Epithelial cell of prostate (primary cell): ENCODE measurements around the gene PDE7B.

Experiments used
- DNase-seq: peaks from one replicate; pipeline ENCODE4 v3.0.0-alpha.2; 2011; ENCODE audit warnings: low read depth, low spot score
- H3K27ac ChIP-seq: fragments of 450-650 bp; 2 replicates; pipeline ENCODE4 v1.5.1; 2017; ENCODE audit warnings: mild to moderate bottlenecking

Gene PDE7B

DNA sequence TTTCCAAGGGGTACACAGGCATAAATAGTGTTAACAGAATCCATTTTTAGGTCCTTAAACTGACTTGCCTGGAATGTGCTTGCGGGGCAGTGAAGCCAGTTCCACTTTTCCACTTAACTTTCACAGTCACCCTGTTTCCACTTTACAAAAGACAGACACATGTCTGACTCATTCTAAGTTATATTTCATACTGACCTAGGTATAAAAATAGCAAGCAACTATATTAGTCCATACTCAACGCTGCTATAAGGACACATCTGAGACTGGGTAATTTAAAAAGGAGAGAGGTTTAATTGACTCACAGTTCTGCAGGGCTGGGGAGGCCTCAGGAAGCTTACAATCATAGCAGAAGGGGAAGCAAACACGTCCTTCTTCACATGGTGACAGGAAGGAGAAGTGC is 310.4 kb downstream of the PDE7B start:
- no peak for DNase-seq
- no peak overlapping the region for H3K27ac ChIP-seq

DNA sequence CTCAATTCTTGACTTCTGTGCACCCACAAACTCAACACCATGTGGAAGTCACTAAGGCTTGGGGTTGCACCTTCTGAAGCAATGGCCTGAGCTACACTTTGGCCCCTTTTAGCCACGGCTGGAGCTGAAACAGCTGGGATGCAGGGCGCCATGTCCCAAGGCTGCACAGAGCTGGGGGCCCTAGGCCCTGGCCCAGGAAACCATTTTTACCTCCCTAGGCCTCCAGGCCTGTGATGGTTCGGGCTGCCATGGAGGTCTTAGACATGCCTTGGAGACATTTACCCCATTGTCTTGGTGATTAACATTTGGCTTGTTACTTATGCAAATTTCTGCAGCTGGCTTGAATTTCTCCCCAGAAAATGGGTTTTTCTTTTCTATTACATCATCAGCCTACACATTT is 311.8 kb downstream of the PDE7B start:
- DNase-seq, result no peak
- no peak overlapping the region for H3K27ac ChIP-seq

DNA sequence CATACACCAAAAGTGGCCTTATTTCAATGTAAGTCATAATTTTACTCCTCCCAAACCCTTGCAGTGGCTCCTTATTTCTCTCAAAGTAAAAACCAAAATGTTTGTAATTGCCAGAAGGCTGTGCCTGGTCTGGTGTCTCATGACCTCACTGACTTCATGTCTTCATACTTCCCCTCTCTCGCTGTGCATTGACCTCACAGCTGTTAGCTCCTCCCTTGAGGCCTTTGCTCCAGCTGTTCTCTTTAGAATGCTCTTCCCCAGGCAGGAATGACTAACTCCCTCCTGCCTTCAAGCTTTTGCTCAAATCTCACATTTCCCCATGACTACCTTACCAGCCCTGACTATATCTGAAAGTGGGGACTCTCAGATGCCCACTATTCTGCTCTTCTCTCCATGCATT is 315.3 kb downstream of the PDE7B start:
- DNase-seq, result no peak
- no peak overlapping the region for H3K27ac ChIP-seq

DNA sequence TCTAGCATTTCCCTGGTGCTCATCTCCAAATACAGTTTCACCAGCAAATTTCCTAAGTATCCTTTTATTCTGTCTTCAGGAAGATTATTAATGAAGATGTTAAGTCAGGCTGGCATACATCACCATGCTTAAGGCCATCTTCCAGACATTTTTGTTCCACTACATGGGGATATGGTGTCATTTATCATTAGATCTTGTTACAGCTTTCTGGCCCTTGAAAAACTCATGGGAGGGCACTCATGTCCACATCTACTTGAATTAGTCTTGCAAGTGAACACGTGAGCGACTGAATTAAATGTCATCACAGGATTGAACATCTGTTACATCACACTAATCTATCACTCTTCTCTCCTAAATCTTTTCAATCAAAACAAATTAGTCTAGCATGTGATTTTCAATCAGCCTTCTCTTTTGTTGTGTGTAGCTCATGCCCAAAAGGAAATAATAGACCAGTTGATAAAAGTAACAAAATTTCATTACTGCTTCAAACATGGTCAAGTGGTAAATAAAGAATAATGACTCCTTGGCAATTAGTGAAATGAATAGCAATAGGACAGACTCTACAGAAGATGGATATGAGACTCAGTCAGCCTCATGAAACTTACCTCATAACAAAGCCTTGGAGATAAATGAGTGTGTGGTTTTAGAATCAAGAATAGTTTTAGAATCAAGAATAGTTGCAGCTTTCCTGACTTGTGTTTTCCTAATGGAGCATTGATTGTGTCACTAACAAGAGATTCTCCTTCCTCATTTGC is 318.1 kb downstream of the PDE7B start:
- no peak overlapping the region for H3K27ac ChIP-seq

DNA sequence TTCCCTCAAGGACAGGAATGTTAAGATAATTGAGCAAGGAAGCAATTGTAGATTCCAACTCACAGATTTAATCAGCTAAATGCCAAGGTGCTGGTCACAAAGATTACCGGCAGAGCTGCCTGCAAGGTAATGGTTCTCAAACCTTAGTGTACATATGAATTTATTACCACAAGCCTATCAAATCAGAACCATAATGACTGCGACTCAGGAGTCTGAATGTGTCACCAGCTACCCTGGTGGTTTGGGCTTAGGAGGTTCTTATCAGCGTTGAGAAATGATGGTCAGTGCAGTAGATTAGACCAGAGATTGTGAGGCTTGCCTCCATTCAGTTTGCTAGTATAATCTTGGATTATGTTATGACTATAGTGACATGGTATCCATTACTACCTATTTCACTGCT is 319.7 kb downstream of the PDE7B start:
- no peak overlapping the region for H3K27ac ChIP-seq

More for the DNA sequence above, 318.1 kb downstream of the PDE7B start:
- DNase-seq, result no peak

DNA sequence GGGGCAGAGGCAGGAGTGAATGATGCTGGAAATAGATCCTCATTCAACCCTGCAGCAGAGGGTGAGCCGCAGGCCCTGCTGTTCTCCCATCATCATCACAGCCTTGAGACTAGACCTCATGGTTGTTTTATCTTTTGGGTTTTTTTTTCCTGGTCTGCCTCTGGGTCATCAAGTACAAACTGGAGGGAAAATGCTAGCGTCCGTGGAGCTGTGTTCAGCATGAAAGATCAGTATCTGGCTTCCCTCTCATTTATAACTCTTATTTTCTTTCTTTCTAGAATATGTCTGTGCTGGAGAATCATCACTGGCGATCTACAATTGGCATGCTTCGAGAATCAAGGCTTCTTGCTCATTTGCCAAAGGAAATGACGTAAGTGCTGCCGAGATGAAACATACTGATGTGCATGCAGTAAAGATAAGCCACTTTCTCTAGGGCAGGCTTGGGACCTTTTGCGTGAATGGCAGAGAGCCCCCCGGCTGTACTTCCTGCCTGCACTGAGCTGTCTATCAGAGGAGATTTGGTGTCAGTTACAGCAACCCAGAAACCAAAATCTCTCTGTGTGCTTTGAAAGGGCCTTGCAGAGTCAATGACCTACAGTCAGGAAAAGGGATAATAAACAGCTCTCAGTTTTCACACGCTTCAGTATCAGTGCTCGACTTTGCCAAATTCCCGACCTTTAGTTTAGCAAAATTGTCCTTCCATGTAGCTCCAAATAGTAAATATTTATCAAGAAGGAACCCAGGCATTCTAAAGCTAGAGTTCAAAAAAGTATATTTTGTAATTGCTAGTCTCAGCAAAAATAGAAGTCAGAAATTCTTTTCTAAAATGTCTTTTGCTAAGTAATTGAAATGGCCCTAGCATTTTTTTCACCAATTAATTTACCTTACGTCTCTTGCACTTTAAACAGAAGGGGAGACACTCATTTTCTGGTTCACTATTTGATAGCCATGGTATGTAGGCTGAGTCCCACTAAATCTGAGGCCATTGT is 322.3 kb downstream of the PDE7B start:
- no peak overlapping the region for H3K27ac ChIP-seq
- DNase-seq, result no peak

More for the DNA sequence above, 319.7 kb downstream of the PDE7B start:
- no peak for DNase-seq

DNA sequence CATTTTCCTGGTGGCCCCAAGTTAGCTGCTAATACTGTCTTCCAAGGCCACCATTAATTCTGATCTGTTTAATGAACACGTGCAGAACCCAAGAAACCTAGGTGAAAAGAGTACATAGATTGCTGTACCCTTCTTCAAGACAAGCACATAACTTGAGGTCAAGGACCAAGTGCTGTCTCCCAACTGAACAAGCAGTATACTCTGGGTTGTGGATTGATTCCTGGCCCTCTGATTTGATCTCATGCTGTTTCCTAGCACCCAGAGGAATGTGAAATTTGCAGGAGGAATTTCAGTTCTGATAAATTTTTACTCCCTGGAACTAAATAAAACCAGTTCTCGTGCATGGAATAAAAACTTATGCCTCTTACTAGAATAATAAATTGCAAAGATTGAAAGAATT is 323.0 kb downstream of the PDE7B start:
- H3K27ac ChIP-seq, result no peak overlapping the region
- no peak for DNase-seq

DNA sequence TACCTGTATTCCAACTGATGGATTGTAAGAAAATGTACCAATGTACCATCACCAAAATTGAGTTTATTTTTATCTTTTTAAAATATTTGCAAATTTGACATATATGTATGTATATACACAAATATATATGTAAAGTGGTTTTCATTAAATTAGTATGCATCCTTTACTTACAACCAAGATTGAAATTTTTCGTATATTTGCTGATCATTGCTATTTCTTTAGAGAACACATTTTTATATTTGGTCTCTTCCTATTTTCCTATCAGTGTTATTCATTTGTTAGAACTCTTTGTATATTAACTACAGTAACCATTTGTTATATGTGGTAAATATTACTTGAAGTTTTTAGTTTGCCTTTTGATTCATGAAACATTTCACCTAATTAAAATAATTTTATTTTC is 324.4 kb downstream of the PDE7B start:
- DNase-seq, result no peak
- no peak overlapping the region for H3K27ac ChIP-seq

DNA sequence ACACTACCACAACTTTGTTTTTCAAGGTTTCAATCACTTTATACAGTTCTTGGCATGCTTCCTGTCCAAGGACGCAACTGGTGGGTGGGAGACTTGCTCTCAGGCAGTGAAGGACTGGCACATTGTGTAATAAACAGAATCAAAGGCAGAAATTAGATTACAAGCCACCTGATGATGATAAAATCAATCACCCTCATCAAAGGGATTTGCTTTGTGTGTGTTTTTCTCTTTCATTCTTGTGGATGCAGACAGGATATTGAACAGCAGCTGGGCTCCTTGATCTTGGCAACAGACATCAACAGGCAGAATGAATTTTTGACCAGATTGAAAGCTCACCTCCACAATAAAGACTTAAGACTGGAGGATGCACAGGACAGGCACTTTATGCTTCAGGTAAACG is 327.2 kb downstream of the PDE7B start:
- H3K27ac ChIP-seq, result no peak overlapping the region
- DNase-seq, result no peak

DNA sequence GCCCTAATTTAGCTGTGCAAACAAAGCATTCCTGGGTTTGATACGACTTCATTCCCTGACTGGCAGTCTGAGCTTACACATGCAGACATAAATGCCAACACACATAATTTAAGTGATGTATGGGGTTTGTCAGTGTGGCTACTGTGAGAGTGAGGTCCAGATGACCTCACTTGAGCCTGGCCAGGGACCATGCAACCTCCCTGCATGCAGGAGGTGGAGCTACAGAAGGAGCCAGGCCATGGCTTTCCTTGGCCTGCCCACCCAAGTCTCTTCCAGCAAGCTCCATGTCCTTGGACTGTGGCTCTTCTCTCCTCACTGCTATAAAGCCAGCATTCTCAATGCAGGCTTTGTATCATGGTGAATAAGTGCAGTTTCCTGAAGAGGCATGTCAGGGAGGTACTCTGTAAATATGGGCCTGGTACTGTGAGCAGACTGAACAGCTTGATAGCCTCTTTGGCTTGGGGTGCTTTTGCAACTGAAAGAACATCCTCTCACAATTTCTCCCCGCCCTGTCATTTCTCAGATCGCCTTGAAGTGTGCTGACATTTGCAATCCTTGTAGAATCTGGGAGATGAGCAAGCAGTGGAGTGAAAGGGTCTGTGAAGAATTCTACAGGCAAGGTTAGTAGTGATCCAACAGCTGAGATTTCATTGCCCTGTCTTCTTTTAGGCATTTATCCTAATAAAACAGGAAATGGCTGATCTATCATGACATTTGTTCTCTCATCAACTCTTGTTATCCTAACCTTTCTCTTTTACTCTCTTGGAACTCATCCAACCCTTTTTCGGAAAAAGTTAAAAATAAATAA is 329.4 kb downstream of the PDE7B start:
- no peak for DNase-seq
- no peak overlapping the region for H3K27ac ChIP-seq

DNA sequence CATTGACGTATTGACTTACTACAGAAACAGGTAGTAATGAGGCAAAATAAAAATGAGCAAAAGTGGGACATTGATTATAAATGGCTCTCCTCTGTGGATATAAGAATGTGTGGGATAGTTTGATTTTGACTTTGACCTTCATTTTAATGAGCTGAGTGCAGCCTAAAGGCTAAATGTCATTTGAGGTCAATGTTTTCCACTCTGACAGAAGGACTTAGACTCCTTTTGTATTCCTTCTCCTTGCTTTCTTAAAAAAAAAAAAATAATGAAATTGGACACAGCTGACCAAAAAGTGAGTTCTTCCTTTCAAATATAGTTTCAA is 330.0 kb downstream of the PDE7B start:
- no peak overlapping the region for H3K27ac ChIP-seq
- no peak for DNase-seq

DNA sequence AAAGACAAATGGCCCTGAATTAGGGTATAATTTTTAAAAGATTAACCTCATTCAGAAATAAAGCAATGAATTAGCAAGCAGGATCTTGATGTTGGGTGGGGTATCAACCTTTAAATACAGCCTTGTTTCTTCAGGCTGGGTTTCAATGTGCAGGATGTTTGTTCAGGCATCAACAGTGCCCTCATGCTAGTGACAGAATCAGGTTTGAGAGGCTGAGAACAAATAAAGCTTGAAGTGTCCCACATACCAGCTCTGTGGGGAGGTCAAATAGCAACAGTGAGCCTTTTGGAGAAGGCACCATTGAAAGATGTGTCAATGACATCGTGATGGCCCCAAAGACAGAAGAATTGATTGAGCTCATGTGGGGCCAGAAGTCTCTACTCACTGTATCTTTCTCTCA is 330.4 kb downstream of the PDE7B start:
- no peak overlapping the region for H3K27ac ChIP-seq
- DNase-seq, result no peak

DNA sequence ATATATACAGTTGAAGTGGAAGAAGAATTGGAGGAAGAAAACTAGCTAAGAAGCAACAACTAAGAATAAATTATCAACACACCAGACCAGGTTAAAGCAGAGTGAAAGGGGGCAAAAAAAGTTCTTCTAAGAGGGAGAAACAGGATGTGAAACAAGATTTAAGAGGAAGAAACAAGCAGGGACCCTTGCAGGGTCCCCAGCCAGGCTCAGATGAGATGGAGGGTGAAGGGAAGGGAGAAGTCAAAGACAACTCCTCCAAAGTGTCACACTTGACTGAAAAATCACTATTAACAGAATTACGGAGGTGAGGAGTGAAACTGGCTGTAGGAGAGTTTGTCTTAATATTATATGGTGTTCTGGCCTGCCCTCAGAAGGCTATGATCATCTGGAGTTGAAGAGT is 333.2 kb downstream of the PDE7B start:
- no peak for DNase-seq
- H3K27ac ChIP-seq, result no peak overlapping the region

DNA sequence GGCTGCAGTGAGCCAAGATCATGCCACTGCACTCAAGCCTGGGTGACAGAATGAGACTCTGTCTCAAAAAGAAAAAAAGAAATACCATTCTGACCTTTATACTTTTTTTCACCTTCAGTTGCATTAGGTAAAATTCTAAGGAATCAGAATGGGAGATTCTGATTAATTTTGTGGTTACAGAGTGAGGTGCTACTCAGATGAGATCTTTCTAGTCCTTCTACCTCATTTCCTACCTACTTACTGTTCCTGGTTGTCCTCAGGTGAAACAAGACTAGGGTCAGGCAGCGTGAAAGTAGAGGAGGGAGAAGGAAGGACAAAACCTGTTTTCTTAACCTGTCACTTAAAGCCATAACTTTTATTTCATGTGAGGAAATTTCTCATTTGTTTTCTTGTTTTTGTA is 334.9 kb downstream of the PDE7B start:
- no peak overlapping the region for H3K27ac ChIP-seq
- no peak for DNase-seq

DNA sequence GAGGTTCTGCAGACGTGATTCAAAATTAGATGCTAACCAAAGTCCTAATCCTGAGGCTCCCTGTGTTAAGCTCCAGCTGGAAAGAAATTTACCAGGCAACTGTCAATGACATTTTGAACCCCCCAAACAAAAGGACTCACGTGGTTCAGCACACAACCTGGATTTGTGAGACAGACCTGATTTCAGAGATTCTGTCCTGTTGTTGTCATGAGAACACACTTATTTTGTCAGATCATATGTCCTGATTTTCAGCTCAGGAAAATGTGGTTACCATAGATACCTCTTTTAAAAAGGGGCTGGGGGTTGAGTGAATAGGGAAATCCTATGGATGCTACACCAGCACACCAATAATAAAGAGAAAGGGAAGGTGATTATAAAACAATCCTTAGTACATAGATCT is 337.0 kb downstream of the PDE7B start:
- H3K27ac ChIP-seq, result no peak overlapping the region
- no peak for DNase-seq

DNA sequence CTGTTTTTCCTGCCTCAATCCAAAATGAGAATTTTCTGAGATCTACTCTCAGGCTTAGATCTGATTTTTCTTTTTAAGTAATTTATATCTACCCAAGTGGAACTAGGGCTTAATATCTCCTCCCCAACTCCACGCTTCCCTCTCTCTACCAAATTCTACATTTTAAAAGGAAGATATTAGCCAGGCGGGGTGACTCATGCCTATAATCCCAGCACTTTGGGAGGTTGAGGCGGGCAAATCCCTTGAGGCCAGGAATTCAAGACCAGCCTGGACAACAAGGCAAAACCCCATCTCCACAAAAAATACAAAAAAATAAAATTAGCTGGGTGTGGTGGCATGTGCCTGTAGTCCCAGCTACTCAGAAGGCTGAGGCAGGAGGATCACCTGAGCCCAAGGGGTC is 337.6 kb downstream of the PDE7B start:
- H3K27ac ChIP-seq, result no peak overlapping the region
- DNase-seq, result no peak

DNA sequence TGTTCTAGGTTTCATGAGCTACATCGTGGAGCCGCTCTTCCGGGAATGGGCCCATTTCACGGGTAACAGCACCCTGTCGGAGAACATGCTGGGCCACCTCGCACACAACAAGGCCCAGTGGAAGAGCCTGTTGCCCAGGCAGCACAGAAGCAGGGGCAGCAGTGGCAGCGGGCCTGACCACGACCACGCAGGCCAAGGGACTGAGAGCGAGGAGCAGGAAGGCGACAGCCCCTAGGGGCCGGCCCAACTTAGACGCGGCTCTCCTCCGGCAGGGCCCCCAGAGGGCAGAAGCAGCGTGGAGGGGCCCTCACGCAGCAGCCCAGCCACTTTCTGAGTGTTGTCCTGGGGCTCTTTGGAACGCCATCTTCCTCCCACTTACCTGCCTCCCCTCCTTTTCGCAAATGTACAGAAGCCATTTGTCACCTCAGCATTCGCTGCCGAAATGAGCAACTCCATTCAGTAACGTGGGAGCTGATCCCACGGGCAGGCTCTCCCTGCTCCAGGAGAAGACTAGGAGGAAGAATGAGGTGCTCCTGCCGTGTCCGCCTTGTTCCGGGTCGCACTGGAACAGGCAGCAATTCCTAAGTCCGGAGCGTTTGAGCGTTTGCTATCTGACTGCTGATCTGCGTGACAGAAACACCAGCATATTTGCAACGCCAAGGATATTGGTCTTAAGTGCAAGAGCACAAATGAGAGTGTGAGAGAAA is 340.3 kb downstream of the PDE7B start:
- no peak for DNase-seq
- no peak overlapping the region for H3K27ac ChIP-seq

DNA sequence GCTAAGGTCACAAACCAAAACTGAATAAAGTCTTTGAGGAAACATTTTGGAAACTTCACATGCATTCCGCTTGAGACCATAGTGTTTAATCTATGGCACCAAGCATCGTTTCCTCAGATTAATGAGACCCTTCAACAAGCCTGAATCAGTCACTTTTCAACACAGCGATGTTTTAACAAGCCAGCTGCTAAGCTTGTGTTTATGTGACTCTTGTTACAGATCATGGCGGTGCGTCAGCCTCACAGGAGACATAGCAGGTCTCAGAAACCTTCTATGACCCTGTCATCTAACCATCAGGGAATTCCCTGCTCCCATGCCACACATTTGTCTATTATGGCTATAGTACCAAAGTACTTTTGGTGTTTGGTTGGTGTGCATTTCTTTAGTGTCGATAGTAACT is 341.4 kb downstream of the PDE7B start:
- DNase-seq, result no peak
- H3K27ac ChIP-seq, result no peak overlapping the region

DNA sequence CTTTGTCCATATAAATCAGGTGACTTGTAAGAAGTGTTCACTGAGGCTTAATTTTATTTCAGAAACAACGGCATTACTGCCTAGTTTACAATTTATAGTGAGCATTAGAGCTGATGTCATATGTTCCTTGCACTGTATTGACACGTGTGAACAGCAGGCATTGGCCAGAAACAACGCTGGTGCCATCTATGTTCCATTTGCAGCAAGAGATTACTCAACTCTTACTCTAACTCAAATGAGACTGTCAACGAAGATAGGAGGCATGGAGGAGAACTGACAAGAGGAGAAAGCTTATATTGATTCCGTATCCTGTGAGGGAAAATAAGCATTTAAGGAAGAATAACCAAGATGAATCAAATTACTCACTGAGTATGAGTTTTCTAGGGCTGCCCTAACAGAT is 350.2 kb downstream of the PDE7B start:
- DNase-seq, result no peak
- H3K27ac ChIP-seq, result no peak overlapping the region

DNA sequence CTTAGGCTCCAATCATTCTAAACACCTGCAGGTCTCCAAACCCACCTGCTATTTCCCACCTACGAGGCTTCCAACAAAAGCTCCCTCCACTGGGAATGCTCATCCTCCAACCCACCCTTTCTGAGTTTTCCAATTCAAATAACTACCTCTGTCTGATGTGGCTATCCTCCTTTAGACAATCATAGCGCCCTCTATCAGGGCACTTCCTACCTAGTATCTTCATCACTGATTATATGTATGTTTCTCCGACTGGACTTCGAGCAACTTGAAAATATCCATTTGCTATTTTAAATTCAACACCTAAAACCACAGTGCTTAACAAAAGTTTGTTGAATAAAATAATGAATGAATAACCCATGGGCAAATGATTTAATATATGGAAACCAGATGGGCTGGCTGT is 357.3 kb downstream of the PDE7B start:
- no peak overlapping the region for H3K27ac ChIP-seq
- DNase-seq, result no peak
